GM12891 (cell line): ENCODE results near the gene CAMSAP3.

Experiments
- DNase-seq: peaks from one replicate; pipeline ENCODE4 v3.0.0; 2011; ENCODE audit warnings: low spot score; ENCODE audit not compliant: insufficient read length
- FAIRE-seq: peaks from 2 replicates; lab custom pipeline; 2011; peaks lifted over from hg19 to GRCh38; lab: Jason Lieb, UNC
- PAX5 ChIP-seq: IDR thresholded peaks from 2 replicates; pipeline ENCODE4 v1.6.1; 2011; ENCODE audit warnings: low read length, moderate library complexity, mild to moderate bottlenecking; ENCODE audit not compliant: insufficient read depth, severe bottlenecking
- POLR2A ChIP-seq: IDR thresholded peaks from 2 replicates; pipeline ENCODE4 v1.6.1; 2011; ENCODE audit warnings: low read depth, low read length, control low read depth
- POLR2AphosphoS5 ChIP-seq: IDR thresholded peaks from 2 replicates; pipeline ENCODE4 v1.6.1; 2011; ENCODE audit warnings: low read depth, low read length, control low read depth
- POU2F2 ChIP-seq: IDR thresholded peaks from 2 replicates; pipeline ENCODE4 v1.6.1; 2011; ENCODE audit warnings: low read depth, mild to moderate bottlenecking, control low read depth, low read length, moderate library complexity
- SPI1 ChIP-seq: IDR thresholded peaks from 2 replicates; pipeline ENCODE4 v1.6.1; 2011; ENCODE audit warnings: low read depth, low read length, control low read depth
- TAF1 ChIP-seq: IDR thresholded peaks from 2 replicates; pipeline ENCODE4 v1.6.1; 2011; ENCODE audit warnings: low read depth, low read length, control low read depth

The CAMSAP3 gene

GRCh38 chr19:7637374-7638256 lies 42.0 kb downstream of the CAMSAP3 start:
- TF ChIP-seq POU2F2 (no peak), PAX5 (no peak), TAF1 (no peak), POLR2A (no peak), SPI1 (no peak), POLR2AphosphoS5 (no peak)
- FAIRE-seq (peak; percentile 45), DNase-seq (no peak)

- FAIRE-seq (no peak), DNase-seq (no peak)
- no peak for TF ChIP-seq PAX5
- no peak for TF ChIP-seq TAF1
- TF ChIP-seq SPI1, result no peak
- no peak for TF ChIP-seq POLR2AphosphoS5
These were observed 43.3 kb downstream of the CAMSAP3 start for GRCh38 chr19:7638802-7639465.

GRCh38 chr19:7639863-7640348 lies 44.2 kb downstream of the CAMSAP3 start:
- no peak for DNase-seq
- TF ChIP-seq PAX5 (no peak), TAF1 (no peak), SPI1 (no peak), POLR2AphosphoS5 (no peak), POU2F2 (no peak), POLR2A (peak; percentile 57; the same call in 1 of the 2 replicates)
- FAIRE-seq, result no peak

- FAIRE-seq (no peak), DNase-seq (no peak)
- no peak for TF ChIP-seq POLR2AphosphoS5
These were observed 45.1 kb downstream of the CAMSAP3 start for GRCh38 chr19:7640803-7641202.

GRCh38 chr19:7641290-7642276 lies 45.9 kb downstream of the CAMSAP3 start:
- TF ChIP-seq PAX5 (no peak), POU2F2 (no peak), POLR2A (no peak), TAF1 (no peak), SPI1 (no peak), POLR2AphosphoS5 (no peak)
- FAIRE-seq (no peak), DNase-seq (no peak)

- TF ChIP-seq PAX5 (no peak), SPI1 (no peak), POLR2A (0 out of 2 replicates have a peak, but pooled peaks have one; percentile 12), POLR2AphosphoS5 (no peak), POU2F2 (no peak), TAF1 (no peak)
- DNase-seq, result no peak
- no peak for FAIRE-seq
These were observed 46.8 kb downstream of the CAMSAP3 start for GRCh38 chr19:7642295-7643030.

- FAIRE-seq (no peak), DNase-seq (peak; percentile 11)
- TF ChIP-seq TAF1, result no peak
- TF ChIP-seq POU2F2, result no peak
- TF ChIP-seq SPI1, result no peak
- no peak for TF ChIP-seq POLR2AphosphoS5
- no peak for TF ChIP-seq POLR2A
- TF ChIP-seq PAX5, result no peak
These were observed 47.4 kb downstream of the CAMSAP3 start for GRCh38 chr19:7643031-7643415.

- peak; percentile 47 for DNase-seq
- TF ChIP-seq POLR2AphosphoS5, result 0 out of 2 replicates have a peak, but pooled peaks have one; percentile 21
- FAIRE-seq, result peak; percentile 81
These were observed 48.2 kb downstream of the CAMSAP3 start for GRCh38 chr19:7643629-7644549.
